HG03139 (cell line): ENCODE results near the gene CLC.
"Not testable (repeated sequence)": the region's sequence is repeated elsewhere in the genome, so short reads cannot be mapped to it uniquely, and the experiment has no call there.

Experiments used
- ATAC-seq: cut with Tn5 transposase; IDR thresholded peaks from one replicate; pipeline ENCODE4 v1.9.1; 2021; ENCODE audit not compliant: unreplicated experiment

The CLC gene

GRCh38 chr19:39729594-39729993 is 8.2 kb downstream of the CLC start:
- ATAC-seq, result no peak

- no peak for ATAC-seq
Observed at GRCh38 chr19:39728040-39728439, 9.8 kb downstream of the CLC start.

- ATAC-seq, result no peak
Observed at GRCh38 chr19:39727070-39727800, 10.6 kb downstream of the CLC start.

- ATAC-seq, result no peak
Observed at GRCh38 chr19:39725995-39726394, 11.8 kb downstream of the CLC start.

GRCh38 chr19:39720144-39720543 is 17.7 kb downstream of the CLC start:
- not testable (repeated sequence) for ATAC-seq

GRCh38 chr19:39710333-39710890 is 27.4 kb downstream of the CLC start:
- no peak for ATAC-seq

DNA sequence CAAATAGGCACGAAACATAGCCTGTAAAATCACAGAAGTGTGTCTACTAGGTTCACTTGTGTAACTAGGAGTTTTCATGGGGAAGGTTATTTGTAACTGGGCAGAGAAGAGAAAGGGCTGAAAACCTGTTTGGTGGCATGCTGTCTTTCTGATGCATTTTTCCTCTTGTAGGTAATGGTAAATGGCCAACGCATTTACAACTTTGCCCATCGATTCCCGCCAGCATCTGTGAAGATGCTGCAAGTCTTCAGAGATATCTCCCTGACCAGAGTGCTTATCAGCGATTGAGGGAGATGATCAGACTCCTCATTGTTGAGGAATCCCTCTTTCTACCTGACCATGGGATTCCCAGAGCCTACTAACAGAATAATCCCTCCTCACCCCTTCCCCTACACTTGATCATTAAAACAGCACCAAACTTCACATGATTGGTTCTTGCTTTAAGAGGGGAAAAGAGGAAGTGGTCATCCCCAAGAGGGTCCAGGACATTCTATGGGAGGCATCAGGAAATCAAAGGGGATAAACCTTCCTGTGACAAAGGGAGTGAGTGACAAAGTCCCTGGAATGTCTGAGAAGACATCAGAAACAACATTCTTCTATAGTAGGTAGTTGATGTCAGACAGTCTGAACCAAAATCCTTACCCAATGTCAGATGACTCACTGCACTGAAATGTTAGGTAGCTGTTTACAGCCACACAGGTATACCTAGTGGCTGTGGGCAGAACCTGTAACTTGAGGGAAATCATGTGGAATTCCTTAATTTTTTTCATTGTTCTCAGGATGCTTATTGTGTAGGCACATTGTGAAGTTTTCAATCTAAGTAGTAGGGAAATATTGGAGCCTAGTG is 28.6 kb downstream of the CLC start:
- ATAC-seq, result no peak

- no peak for ATAC-seq
Observed at GRCh38 chr19:39708594-39708993, 29.2 kb downstream of the CLC start.

GRCh38 chr19:39705578-39706188 is 32.1 kb downstream of the CLC start:
- no peak for ATAC-seq

DNA sequence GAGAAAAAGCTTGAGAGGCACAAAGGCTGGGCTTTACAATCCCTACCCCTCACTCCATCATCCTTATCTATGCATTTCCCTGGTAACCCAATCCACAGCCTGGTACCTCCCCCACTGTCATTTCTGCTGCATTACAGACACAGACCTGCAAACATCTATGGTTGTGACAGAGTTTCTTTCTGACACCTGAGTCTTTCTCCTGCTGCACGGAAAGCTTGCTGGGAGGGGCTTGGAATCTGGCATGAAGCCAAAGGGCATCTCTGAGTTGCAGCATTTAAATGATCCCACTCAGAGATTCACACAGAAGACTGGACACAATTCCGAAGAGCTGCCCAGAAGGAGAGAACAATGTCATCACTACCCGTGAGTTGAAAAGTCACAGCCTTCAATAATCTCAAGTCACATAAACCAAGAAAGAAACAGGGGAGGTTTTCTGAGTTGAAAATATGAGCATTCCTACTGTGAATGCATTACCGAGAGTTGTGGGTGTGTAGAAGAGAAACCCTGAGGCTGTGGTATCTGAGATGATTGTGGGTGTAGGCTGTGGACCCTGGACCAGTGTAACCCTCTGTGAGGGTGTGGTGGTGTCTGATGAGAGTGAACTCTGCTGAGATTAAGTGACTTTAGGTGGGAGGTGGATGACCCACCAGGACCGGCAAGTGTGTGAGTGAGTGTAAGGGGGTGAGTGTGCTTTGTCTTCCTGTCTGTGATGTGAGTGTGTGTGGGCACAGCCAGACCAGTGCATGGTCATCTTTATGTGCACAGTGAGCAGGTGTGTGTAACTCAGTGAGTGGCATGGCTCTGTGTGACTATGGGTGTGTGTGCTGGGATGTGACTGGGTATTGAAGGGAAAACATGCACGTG is 33.4 kb downstream of the CLC start, which contains the start of gene LGALS14:
LGALS14 (plus strand) TSS at position 301 of the 864 bp plus-strand sequence; CDS start at position 349, 48 bp downstream.
- ATAC-seq, result no peak

DNA sequence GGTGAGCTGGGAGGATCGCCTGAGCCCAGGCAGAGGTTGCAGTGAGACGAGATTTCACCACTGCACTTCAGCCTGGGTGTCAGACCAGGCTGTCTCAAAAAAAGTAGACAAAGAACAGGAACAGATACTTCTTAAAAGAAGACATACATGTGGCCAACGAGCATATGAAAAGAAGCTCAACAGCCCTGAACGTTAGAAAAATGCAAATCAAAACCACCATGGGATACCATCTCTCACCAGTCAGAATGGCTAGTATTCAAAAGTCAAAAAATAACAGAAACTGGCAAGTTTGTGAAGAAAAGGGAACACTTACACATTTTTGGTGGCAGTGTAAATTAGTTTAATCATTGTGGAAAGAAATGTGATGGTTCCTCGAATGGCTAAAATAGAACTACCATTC is 36.5 kb downstream of the CLC start:
- no peak for ATAC-seq

DNA sequence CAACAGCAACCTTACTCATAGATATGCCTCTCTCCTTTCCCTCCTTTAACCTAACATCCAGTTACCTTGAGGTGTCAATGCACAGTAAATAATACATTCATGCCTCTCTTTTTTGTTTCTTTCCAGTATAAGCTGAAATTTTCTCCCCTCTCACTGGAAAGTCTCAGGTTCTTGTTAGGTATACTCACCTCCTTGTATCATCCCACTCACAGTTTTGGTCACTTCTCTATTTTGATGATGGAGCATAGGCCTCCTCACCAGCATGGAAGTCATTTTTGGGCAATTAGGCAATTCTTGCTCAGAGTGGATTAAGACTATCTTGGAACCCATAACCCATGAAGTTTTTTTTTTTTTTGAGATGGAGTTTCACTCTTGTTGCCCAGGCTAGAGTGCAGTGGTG is 39.3 kb downstream of the CLC start:
- no peak for ATAC-seq

- ATAC-seq, result no peak
Observed at GRCh38 chr19:39696387-39696786, 41.4 kb downstream of the CLC start.

DNA sequence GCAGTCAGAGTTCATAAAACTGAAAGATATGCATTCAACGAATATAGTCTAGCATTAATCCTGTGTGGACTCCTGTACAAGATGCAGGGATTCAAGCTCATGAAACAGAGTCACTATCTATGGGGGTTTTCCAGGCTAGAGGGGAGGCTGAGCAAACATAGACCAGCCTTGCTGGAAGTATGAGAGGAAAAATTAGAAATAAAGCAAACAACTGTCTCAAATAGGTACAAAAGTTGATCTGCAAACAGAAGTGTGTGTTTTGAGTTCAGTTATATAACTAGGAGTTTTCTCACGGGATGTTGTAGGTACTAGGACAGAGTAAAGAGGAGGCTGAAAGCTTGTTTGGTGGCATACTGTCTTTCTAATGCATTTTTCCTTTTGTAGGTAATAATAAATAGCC is 42.1 kb downstream of the CLC start:
- ATAC-seq, result no peak

DNA sequence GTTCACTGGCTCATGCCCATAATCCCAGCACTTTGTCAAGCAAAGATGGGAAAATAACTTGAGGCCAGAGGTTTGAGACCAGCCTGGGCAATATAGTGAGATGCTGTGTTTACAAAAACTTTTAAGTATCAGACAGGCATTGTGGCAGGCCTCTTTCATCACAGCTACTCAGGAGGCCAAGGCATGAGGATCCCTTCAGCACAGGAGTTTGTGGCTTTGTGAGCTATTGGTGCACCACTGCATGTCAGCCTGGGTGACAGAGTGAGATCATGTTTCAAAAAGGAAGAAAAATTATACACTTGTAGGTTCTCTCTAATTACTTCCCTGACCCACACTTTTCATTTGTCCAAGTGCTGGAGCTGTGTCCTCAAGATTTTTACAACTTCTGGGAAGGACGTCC is 45.0 kb downstream of the CLC start:
- no peak for ATAC-seq

DNA sequence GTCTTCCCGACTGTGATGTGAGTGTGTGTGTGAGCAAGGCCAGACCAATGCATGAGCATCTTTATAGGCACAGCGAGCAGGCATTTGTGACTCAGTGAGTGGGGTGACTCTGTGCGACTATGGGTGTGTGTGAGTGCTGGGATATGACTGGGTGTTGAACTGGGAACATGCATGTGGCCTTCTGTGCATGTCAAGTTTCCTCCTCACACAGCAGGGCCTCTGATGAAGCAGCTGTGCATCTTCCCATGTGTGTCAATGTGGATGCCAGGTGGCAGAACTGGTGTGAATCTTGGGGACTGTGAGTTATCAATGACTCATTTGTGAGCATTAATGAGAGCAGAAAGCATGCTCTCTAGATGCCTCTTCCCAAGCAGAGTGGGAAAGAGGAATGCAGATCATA is 45.7 kb downstream of the CLC start:
- no peak for ATAC-seq

DNA sequence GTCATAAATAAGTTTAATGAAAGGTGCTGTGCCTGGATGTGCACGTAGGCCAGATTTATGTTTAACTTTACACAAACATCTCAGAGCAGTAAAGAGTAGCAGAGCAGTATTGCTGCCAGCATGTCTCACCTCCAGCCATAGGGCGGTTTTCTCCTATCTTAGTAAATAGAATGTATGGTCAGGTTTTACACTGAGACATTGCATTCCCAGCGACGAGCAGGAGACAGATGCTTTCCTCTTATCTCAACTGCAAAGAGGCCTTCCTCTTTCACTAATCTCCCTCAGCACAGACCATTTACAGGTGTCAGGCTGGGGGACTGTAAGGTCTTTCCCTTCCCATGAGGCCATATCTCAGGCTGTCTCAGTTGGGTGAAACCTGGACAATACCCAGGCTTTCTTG is 49.2 kb downstream of the CLC start:
- not testable (repeated sequence) for ATAC-seq

DNA sequence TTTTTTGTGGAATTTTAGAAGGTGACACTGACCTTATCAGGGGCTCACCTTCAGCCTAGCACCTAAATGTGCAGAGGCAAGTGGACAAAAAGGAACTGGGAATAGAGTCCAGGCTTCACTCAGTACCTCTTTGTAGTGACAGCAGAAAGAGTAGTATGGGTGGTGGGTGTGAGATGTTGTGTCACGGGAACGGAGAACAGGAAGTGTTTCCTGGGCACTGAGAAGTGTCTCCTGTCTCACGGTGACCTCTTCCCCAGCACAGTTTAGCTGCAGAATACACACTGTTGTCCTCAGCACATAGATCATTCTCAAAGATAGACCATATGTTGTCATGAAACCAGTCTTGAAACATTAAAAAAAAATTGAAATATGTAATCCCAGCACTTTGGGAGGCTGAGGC is 51.1 kb downstream of the CLC start:
- ATAC-seq, result no peak

- no peak for ATAC-seq
Observed at GRCh38 chr19:39684267-39684666, 53.6 kb downstream of the CLC start.

DNA sequence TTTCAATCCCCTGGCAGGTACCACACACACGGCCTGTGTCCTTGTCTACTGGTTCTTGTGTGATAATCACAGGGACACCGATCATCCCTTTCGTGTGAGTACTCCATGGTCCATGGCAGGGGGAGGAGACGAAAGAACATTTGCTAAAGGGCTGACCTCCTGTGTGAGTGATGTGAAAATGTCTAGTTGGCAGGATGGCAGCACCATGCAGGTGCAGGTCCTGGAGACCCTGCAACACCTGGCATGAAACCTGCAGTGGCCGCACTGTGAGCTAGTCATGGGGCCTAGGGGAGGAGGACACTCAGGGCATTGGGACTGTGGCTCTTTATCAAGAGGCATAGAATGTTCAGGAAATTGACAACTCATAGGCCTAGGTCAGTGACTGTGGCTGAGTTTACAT is 56.4 kb downstream of the CLC start:
- ATAC-seq, result no peak
